AG20443 (cell line): ENCODE data around the gene CALML6.

Source experiments
- DNase-seq: peaks from one replicate; pipeline ENCODE4 v3.0.0; 2012; ENCODE audit warnings: low spot score, mixed read lengths

CALML6 gene

DNA sequence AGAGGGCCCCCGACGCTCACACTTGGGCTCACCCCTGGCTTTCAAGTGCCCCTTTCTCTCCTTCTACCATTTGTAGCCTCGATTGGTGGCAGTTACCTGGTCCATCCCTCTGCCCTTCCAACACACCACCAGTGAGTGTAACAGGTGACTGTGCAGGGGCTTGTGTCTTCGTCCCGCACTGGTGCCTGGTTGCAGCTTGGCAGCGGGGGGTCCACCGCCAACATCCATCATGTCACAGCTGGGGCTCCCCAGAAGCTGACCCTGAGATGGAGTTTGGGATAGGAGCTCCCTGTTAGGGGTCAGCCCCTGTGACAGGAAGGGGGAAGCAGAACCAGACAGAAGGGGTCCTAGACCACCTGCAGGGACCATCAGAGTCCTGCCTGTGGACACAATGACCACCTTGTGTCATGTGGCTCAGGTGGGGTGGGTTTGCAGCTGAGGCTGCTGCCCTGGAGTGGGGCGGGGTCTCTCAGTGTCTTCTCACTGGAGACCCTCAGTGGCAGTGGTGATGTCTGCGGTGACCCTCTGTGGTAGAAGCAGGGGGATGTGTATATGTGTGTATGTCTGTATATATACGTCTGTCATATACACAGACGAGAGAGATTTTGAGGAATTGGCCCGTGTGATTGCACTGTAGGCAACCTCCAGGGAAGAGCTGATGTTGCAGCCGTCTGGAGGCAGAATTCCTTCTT, 3.6 kb upstream of the CALML6 start:
- no peak for DNase-seq

DNA sequence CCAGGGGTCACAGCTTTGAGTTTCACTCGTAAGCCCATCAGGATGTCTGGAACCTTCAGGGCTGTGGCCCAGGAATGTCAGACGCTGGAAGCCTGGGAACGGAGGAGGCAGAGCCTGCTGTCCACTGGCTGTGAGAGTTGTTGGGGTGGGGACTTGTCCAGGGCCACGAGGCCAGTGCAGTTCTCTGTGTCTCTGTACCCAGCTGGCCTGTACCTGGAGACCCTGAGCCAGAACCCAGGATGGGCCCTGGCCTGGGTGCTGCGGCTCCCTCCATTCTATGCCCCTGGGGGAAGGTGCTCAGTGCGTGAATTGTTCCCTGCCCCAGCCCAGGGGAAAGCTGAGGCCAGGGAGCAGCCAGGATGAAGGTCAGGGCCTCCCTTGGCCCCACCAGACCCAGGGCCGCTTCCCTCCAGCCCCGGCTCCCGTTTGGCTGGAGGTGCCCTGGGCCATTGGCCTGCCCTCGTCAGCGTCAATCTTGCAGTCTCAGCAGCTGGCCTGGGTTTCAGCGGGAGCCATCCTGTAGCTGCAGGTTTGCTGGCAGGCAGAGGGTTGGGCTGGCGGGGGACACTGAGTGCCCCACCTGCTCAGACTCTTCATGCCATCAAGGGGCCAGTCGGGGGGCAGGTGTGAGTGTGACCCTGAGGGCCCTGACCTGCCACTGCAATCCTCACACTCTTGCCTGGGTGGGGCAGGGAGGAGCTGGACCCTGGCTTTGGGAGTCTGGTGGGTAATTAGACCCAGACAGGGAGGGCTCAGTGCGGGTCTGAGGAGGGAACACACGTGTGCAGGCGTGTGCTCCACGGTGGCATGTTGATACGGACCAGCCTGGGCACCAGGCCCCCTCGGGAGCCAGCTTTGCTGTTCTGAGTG, 724 bp upstream of the CALML6 start:
- DNase-seq: no peak

GRCh38 chr1:1915911-1916840, 1.1 kb downstream of the CALML6 start:
- DNase-seq: no peak

GRCh38 chr1:1916851-1917251, 1.8 kb downstream of the CALML6 start:
- DNase-seq: no peak

DNA sequence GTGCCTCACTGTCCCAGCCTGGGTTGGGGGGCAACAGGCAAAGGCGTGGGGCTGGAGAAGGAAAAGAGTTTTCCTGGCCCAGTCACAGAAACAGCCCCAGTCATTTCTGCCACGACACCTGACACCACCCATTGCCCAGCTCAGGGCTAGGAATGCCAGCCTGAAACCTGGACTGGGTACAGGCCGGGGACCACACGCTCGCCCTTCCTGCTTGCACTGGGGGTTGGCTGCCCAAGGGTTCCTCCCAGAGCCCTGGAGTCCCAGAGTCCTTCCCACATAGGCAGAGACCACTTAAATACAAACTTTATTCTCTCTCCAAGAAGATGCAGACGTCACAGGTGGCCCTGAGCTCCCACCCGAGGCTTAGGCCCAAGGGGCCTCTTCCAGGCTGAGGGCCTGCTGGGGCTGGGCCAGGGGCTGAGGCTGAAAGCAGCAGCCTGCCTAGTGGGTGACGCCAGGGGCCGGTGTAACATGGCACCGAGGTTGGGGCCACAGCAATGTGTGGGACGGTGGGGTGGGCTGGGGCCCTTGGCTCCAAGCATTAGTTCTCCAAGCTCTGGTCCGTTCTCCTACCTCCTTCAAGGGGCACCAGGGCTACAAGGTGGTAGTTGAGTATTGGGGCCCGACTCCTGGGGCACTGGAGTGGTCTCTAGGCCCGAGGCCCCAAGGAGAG, 2.4 kb downstream of the CALML6 start:
- no peak for DNase-seq

DNA sequence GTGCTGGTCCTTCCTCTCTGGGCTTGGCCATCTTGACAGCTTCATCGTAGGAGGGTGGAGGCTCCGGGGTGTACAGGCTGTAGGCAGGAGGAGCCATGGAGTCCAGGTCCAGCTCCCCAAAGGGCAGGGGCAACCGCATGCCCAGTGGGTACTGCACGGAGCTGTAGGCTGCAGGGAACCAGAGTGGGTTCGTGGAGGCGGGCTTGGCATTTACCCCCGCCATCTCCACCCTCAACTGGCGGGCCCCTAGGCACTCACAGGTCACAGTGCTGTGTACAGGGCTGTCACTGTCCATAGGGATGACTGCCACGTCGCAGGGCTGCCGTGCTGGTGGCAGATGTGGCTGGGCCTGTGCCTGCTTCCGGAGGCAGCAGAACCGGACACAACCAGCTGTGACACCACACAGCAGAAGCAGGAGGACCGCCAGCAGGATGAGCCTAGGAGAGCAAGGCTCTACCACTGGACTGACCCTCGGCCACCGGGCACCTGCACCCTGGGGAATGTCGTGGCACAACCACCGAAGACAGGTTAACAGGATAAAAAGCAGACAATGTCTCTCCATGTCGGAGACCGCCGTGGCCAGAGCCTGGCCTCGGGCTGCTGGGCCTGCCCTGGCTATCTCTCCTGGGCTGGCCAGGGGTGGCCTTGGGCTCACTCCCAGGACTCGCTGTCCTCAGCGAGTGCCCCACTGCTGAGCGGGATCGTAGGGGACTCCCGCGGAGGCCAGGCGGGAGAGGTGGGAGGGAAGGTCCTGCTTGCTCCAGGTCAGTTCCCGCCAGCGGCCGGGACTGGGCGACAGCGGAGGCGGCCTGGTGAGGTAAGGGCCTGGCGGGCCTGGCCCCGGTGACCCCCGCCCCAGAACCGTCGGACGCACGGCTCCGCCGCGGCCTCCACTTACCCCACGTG, 3.2 kb downstream of the CALML6 start:
- no peak for DNase-seq

- DNase-seq: no peak
These were observed 3.8 kb downstream of the CALML6 start, which contains the start of gene TMEM52 for GRCh38 chr1:1918901-1919303. Gene TMEM52, minus strand, starts transcription at chr1:1919279. Its CDS starts 14 bp downstream, at chr1:1919265.

DNA sequence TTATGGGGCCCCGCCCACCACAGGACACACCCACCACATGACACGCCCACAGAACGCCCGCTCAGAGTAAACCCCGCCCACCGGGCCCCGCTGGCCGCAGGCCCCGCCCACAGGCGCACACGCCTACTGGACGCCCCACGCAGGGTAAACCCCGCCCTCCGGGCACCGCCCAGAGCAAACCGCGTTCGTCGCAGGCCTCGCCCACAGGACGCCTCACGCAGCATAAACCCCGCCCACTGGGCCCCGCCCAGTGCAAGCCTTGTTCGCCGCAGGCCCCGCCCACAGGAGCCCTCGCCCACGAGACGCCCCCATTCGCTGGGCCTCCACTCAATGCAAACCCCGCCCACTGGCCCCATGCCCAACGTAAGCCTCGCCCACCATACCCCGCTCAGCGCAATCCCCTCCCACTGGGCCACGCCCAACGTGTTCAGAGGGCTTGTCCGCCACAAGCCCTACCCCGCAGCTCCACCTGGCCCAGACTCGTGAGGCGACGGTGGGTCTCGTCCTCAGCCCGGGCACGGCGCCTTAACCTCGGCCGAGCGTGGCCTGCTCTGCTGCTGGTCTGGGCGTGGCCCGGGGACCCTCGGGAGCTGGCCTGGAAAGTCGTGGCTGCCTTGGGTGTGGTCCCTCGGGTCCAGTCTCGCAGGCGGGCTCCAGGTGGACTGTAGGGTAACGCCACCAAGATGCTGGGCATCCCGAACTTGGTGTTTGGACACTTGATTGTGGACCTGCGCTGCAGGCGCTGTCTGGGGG, 4.4 kb downstream of the CALML6 start:
- DNase-seq: peak; percentile 100

DNA sequence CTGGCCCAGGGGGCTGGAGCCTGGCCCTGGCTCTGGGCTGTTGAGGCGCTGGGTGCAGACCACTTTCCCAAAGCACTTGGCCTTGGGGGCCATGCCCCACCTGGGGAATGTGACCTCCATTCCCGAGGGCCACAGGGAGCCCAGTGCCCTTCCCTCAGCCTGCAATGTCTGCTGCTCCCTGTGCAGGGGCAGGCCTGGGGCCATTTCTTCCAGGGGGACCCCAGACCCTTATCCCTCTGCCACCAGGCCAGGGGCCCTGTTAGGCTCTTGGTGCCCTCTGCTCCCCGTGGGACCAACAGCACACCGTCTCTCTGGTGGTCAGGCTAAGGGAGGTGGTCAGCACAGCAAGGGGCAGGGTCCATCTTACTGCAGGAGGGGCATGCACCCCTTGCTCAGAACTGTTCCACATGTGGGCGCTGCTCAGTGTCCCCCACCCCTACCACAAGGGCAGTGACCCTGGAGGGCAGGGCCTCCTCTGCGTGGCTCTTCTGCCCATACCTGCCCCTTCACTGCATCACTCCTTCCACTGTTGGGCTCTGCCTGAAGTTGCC, 5.1 kb downstream of the CALML6 start:
- no peak for DNase-seq

- no peak for DNase-seq
These were observed 5.8 kb downstream of the CALML6 start for GRCh38 chr1:1920608-1921458.

GRCh38 chr1:1921459-1921862, 6.4 kb downstream of the CALML6 start:
- no peak for DNase-seq

DNA sequence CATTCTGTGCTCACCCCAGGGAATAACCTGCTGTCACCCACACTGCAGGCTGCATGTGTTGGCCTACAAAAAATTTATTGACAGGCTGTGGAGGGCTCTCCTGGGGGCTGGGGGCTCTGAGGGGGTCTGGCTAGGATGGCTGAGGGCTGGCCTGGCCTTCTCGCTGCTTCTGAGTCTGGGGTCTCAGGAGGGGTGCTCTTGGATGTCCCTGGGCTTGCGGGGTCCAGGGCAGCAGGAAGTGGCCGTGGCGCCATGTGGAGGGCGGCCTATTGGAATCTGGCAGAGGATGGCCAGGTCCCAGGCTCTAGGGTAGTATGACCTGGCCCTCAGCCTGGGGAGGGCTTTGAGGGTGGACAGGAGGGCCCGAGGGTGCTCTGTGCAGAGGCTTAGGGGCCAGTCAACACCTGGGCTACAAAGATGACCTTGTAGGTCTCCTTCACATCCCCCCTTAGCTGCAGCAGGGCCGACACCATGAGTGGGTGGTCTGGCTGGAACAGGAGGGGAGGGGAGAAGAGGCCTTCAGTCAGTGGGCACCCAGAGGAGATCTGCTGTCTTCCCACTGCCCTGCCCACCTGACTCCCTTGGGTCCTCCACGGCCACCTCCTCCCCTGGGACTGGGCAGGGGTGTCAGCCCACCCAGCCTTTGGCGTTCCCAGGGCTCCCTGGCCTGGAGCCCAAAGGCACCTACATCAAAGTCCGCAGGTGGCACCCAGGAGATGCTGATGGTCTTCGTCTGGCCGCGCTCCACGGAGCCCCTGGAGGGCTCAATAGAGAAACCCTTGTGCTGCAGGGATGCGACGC, 7.0 kb downstream of the CALML6 start:
- DNase-seq: no peak

GRCh38 chr1:1922702-1922955, 7.6 kb downstream of the CALML6 start:
- DNase-seq: no peak

GRCh38 chr1:1922956-1923833, 8.1 kb downstream of the CALML6 start:
- DNase-seq: no peak

GRCh38 chr1:1924386-1924785, 9.3 kb downstream of the CALML6 start:
- DNase-seq: no peak

DNA sequence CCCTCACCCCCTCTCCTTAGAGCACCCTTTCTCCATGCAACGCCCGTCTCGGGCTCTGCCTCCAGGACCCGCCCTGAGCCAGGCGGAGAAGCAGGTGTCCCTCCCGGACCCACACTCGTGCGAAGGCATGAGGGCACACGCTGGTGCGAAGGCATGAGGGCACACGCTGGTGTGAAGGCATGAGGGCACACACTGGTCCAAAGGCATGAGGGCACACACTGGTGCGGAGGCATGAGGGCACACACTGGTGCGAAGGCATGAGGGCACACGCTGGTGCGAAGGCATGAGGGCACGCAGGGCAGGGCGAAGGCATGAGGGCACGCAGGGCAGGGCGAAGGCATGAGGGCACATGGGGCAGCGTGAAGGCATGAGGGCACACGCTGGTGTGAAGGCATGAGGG, 9.8 kb downstream of the CALML6 start:
- DNase-seq: no peak
